Cerebellar nuclear complex (tissue), 1 donor: Measurements from ENCODE around the gene FDCSP.
"Not testable (repeated sequence)": the region's sequence is repeated elsewhere in the genome, so short reads cannot be mapped to it uniquely, and the experiment has no call there.

ENCODE experiments used
- DNase-seq, 2 experiments: peaks; one replicate each; lab custom pipeline; 2025; lab: John Stamatoyannopoulos, UW

The FDCSP gene

GRCh38 chr4:70225824-70226223 lies at the start of gene FDCSP:
FDCSP (plus strand) TSS chr4:70226124; CDS start chr4:70231195, 5,071 bp downstream.
- DNase-seq = no peak

- no peak for DNase-seq
These were observed 48.8 kb upstream of the FDCSP start for GRCh38 chr4:70177090-70177489.

DNA sequence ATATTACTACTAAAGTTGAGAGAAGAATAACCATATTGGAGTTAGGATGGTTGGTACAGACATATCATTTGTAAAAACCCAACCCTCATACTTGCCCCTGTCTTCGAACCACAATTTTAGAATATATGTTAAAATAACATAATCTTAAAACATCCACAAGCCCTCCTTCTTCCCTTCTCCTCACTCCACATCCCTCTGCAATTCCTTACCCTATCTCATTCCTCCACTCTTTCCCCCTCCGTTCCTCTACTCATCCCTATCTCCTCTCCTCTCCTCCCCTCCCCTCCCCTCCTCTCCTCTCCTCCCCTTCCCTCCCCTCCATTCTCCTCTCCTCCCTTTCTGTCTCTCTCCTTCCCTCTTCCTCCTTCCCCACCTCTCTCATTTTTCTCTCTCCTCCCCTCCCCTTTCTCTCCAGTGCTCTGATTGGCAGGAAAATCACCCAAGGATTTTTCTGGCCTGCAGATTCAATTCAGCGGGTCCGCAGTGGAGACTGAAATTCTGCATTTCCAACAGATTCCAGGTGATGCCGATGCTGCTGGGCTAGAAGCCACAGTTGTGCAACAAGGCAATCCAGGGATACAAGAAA lies 47.8 kb upstream of the FDCSP start:
- no peak for DNase-seq

DNA sequence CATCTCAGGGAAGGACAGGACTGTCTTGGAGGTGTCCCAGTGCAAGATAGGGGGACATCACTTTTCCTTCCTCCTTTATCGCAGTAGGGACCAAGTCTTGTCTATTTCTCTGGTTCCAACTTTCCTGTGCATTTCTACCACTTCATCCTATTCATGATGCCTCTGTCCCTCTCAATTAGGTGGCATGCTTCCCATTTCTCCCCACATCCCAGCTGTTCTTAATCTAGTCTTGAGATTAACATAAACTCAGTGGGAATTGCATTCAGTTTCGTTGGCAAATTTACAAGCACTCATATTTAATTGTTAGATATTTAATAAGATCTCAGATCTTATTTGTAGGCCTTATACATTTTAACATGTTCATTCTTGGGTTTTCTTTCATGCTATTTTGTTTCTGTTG lies 46.1 kb upstream of the FDCSP start:
- DNase-seq = no peak

- no peak for DNase-seq
These were observed 44.1 kb upstream of the FDCSP start for GRCh38 chr4:70181864-70182263.

DNA sequence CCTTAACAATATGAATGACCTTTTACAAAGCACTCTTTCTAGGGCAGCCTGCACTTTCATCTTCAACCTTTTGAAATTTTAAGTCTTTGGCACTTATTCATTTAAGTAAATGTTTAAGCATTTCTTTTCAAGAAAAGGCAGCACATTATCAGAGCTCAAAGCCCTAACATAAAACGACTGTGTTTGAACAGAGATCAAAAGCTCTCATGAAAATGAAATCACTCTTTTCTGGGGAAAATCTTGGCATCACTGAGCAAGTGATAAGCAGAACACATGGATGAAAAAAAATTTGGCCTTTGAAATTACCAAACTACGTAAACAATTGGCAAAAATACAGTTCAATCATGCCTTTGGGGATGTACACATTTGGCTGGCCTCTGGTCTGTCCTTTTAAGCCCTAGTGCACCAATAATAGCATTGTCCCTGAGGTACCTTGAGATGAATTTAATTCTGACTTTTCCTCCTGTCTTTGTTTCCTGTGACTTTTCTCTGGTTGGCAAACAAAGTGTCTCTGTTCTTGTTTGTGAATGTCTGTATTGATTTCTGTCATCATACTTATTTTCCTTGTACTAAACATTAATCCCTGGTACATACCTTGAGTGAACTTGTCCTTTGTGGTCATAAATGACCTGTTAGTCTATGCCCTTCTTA lies 43.3 kb upstream of the FDCSP start:
- no peak for DNase-seq

DNA sequence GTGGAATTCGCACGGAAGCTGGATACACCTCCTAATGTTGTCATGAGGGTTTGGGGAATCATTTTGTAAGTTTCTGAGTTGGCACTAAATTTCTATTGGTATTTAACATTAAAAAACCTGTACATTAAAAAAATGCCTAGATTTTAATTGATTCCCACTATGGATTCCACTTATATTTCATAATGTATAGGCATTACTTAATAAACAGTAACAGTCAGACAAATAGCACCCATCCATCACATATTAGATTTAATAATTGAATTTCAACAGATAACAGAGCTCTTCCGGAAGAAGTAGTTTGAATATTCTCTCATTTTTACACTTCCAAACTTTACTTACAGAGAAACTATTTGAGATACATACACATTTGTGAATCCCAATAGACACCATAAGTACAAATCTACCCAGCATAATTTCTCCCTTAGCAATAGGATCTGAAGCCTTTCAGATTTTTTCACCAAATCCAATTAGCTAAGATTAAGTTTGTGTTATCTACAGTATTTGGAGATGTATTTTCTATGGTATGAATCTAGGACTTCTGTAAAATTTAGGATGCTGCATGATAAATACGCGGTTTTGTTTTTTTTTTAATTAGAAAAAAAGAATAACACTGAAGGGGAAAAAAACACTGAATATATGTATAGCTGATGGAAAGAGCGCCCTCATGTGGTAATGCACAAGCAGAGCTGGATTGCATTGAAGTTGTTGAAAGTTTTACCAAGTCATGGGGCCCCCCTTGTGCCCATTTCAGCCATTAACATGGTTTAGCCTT lies 42.6 kb upstream of the FDCSP start:
- no peak for DNase-seq

DNA sequence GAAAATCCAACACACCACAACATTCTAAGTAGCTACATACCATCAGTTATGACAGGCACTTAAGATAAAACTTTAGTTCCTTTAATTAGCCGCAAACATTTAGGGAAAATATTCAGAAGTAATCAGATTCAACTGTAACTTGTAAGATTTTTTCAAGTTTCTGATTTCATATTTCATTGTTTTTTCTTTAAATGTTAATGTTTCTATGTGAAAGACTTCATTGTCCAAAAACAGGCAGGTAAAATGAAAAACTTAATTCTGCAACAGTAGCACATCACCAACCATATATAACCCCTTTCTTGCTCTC lies 42.0 kb upstream of the FDCSP start:
- DNase-seq = no peak

GRCh38 chr4:70187216-70187615 lies 38.7 kb upstream of the FDCSP start:
- DNase-seq = no peak

DNA sequence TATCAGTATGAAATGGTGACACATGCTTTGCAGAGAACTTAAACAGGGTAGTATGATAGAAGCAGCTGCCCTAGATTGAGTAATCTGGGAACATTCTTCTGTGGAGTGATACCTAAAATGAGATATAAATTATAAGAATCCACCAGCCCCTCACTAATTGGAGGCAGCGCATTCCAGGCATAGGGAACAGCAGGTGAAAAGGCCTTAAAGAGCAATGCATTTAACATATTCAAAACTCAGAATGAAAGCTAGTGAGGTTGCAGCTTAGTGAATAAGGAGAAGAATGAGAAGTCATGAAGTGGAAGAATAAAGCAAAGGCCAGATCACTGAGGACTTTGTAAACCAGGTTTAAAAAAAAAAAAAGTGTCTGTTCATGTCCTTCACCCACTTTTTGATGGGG lies 35.3 kb upstream of the FDCSP start:
- no peak for DNase-seq

DNA sequence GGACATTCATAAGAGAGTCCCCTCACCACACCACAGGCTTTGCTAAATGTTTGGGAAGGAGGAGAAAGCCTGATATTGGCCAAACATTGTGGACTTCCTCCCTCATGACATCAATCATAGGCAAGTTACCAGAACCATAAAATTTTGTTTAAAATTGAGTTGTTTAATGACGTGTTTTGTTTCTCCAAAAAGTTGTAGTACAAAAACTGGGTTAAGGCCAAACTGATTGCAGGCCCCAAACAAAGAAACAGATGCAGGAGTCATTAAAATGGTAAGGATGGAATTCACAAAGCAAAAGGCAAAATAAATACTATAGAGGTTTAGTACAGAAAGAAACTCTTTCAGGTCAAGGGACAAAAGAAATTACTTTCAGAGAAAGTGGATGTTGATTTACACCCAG lies 34.3 kb upstream of the FDCSP start:
- DNase-seq = no peak

DNA sequence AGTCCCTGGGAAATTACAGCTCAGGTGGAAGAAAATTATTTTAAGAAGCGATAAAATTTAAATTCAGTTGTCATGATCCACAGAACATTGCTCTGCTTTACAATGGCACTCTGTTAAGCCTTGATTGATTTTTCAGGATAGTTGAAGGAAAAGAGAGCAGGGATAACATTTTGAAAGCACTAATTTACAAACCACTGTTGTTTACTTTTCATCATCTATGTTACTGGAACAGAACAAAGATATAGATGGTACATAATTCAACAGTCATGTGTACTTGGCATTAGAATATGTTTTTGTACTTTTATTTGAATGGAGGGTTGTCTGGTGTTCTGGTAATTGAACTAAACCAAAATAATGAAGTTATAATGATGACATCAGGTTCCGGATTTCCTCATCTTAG lies 33.0 kb upstream of the FDCSP start:
- no peak for DNase-seq

- DNase-seq = no peak
These were observed 30.5 kb upstream of the FDCSP start, which contains the start of gene ODAM for GRCh38 chr4:70195425-70195824. ODAM (plus strand) TSS chr4:70195725; CDS start chr4:70196544, 819 bp downstream.

GRCh38 chr4:70196857-70197256 lies 29.1 kb upstream of the FDCSP start:
- no peak for DNase-seq

GRCh38 chr4:70197842-70198241 lies 28.1 kb upstream of the FDCSP start:
- no peak for DNase-seq

DNA sequence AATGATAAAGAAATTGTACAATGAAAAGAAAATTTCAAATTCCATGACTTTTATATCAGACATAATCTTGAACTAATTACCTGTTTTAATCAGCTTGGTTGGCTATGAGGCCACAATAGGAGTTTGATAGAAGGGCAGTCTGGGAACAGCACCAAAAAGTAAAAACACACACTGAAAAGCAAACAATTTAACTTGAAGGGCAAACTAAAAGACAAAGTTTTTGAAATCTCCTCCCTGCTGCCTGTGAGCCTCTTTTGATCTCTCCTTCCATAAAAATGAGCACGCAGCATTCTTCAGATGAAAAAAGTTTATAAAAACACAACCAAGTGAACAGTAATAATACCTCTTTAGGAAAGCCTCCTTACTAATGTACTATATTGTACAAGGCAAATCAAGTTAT lies 22.3 kb upstream of the FDCSP start:
- no peak for DNase-seq

GRCh38 chr4:70212752-70213151 lies 13.2 kb upstream of the FDCSP start:
- DNase-seq = not testable (repeated sequence)

- not testable (repeated sequence) for DNase-seq
These were observed 9.8 kb upstream of the FDCSP start for GRCh38 chr4:70216109-70216508.

DNA sequence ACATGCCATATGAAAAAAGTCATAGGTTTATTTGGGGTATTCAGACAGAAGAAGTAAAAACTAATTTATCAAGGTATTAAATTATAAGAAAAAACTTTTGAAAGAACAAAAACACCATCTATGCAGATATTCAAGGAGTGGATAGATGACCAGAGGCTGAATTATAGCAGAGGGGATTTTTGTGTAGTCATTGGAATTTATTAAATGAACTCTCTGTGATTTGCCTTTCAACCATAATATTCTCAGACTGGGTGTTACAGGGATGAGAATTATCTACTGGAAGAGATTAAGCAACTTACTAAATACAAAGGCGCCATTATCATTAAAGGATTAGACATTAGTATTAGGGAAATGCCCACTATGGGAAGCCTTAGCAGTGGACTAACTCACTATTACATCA lies 9.4 kb upstream of the FDCSP start:
- not testable (repeated sequence) for DNase-seq

DNA sequence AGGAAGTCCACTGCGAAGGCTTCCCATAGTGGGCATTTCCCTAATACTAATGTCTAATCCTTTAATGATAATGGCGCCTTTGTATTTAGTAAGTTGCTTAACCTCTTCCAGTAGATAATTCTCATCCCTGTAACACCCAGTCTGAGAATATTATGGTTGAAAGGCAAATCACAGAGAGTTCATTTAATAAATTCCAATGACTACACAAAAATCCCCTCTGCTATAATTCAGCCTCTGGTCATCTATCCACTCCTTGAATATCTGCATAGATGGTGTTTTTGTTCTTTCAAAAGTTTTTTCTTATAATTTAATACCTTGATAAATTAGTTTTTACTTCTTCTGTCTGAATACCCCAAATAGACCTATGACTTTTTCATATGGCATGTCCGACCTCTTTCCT lies 4.5 kb upstream of the FDCSP start:
- not testable (repeated sequence) for DNase-seq

DNA sequence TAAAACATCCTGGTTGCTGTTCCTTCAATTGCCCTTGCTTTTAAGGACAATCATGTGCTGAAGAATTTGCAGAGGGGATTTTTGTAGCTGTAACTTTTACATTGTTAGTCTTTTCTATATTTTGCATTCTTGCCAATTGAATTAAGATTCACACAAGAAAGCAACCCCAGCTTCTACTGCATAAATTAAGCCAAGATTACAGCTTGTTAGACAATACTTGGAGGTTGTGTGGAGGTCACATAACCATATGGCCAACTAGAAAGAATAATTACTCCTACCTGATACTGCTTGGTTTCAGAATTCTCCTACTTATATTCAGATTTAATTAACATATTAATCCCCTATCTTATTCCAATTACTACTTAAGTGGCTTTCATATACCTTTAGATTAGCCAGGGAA lies 4.1 kb upstream of the FDCSP start:
- DNase-seq = not testable (repeated sequence)

- DNase-seq = no peak
These were observed 10.2 kb downstream of the FDCSP start for GRCh38 chr4:70236125-70236524.

DNA sequence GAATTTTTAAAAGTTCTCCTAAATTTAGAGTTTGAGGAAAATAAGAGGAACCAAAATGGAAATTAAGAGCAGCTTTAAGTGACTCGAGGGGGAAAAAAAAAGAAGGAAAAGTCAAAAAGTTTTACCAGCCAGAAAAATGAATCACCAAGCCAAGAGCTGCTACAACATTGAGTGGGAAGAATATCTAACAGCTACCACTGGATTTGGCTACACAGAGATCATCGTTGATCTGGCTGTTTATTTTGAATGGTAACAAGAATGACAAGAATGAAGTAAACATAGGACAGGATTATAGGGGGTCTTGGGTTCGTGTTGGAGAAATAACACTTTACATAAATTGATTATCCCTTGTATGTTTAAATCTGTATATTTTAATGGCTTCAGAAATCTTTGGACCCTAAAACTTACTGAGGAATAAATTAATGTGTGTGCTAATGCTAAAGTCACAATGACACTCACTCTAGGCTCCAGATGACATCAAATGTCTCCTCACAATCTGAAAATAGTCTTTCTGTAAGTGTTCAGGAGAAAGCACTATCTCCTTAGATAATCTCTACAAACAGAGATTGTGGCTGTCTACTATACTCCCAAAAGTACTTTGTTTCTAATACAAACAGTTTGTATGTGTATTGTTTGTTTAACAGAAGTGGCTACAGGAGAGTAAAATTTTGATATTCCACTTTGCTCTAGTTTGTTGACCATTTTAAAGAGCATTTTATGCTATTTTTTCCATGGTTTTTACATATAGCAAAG lies 13.4 kb downstream of the FDCSP start:
- no peak for DNase-seq
